ENCODE measurements around the gene IFNA7.
"Not testable (repeated sequence)": the region's sequence is repeated elsewhere in the genome, so short reads cannot be mapped to it uniquely, and the experiment has no call there.

DNA sequence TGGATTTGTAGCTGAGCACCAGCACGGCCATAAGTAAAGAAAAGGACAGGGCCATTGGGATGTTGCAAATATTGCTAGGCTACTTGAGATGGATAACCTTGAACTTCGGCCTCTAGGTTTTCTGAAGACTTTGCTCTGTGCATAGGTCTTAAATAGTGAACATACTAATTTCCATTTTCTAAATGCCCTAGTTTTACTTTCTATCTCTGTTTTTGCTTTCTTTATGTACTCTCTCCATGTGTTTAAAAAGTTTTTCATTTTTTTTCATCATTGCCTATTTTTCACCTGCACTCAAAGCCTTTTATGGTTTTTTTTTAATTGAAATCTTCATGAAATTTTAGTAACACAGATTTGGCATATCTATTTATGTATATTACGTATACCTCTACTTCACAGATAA lies 5.0 kb upstream of the IFNA7 start, which contains the start of gene IFNA10:
- TF ChIP-seq, protein P1, sequence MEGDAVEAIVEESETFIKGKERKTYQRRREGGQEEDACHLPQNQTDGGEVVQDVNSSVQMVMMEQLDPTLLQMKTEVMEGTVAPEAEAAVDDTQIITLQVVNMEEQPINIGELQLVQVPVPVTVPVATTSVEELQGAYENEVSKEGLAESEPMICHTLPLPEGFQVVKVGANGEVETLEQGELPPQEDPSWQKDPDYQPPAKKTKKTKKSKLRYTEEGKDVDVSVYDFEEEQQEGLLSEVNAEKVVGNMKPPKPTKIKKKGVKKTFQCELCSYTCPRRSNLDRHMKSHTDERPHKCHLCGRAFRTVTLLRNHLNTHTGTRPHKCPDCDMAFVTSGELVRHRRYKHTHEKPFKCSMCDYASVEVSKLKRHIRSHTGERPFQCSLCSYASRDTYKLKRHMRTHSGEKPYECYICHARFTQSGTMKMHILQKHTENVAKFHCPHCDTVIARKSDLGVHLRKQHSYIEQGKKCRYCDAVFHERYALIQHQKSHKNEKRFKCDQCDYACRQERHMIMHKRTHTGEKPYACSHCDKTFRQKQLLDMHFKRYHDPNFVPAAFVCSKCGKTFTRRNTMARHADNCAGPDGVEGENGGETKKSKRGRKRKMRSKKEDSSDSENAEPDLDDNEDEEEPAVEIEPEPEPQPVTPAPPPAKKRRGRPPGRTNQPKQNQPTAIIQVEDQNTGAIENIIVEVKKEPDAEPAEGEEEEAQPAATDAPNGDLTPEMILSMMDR (IDR thresholded peaks at IDR 0.05): not testable (repeated sequence)
- TF ChIP-seq POLR2A (IDR thresholded peaks at IDR 0.05): not testable (repeated sequence)

Data from Peyer's patch (tissue), 4 donors.